ENCODE measurements around the gene GNL3. TPM values are rescaled to one million over a fixed set of nuclear protein-coding genes. Genes with fewer than 3 reads are reported as not detected.
A peak's percentile ranks its signal among the peaks of the same experiment; 100 is the strongest.

GNL3 gene
- total and polyA plus RNA-seq, 7 donors: 47.3 to 145 (median 80.6) TPM

DNA sequence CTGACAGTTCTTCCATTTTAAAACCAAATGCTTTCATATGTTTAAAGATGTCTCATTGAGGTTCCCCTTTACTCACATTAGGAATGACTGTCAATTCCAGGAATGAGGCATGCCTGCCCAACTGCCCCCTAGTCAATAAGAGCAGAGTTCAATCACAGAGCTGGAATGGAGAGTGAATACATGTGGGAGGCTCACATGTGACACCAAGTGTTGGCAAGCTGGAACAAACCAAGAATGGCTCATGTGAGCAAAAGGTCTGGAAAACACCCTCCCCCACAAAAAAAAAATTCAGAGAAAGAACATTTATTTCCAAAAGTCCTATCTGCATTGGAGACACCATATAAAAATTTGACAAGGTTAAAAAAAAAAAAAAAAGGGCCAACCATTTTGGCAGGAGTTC, 3.8 kb upstream of the GNL3 start:
- intact Hi-C loops (cut with DNase I): no loop called here
- peaks cover 10 to 49% of the 10 kb centered on the region in 2 donors for H3K36me3 ChIP-seq (ENCODE audit: insufficient read depth in 1 of 2, low read depth in 1 of 2)
- ATAC-seq (no peak), DNase-seq (no peak)
- H3K4me1 ChIP-seq: peaks cover 40% of the 10 kb centered on the region
- no peak overlapping the region for H3K4me3 ChIP-seq
- peak overlapping the region; percentile 60 for H3K27ac ChIP-seq
- no peaks in the 10 kb centered on the region for H3K27me3 ChIP-seq (ENCODE audit: insufficient read depth in 3 of 3, low read length in 2 of 3)
- TF ChIP-seq, protein P1, sequence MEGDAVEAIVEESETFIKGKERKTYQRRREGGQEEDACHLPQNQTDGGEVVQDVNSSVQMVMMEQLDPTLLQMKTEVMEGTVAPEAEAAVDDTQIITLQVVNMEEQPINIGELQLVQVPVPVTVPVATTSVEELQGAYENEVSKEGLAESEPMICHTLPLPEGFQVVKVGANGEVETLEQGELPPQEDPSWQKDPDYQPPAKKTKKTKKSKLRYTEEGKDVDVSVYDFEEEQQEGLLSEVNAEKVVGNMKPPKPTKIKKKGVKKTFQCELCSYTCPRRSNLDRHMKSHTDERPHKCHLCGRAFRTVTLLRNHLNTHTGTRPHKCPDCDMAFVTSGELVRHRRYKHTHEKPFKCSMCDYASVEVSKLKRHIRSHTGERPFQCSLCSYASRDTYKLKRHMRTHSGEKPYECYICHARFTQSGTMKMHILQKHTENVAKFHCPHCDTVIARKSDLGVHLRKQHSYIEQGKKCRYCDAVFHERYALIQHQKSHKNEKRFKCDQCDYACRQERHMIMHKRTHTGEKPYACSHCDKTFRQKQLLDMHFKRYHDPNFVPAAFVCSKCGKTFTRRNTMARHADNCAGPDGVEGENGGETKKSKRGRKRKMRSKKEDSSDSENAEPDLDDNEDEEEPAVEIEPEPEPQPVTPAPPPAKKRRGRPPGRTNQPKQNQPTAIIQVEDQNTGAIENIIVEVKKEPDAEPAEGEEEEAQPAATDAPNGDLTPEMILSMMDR (IDR thresholded peaks at IDR 0.05): no peak
- no peaks in the 10 kb centered on the region for H3K9me3 ChIP-seq

DNA sequence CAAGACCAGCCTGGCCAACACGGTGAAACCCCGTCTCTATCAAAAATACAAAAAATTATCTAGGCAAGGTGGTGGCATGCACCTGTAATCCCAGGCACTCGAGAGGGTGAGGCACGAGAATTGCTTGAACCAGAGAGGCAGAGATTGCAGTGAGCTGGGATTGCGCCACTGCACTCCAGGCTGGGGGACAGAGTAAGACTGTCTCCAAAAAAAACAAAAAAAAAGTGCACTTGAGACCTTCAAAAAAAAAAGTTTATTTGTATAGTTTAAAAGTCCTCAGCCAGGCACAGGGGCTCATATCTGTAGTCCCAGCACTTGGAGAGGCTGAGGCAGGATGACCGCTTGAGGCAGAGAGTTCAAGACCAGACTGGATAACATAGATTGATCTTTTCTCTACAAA, 2.2 kb upstream of the GNL3 start:
- WGBS, 3 donors: 76 to 85% (median 82%) methylated on average over 6 of the region's 6 CpGs
- TF ChIP-seq, protein P1 (IDR thresholded peaks at IDR 0.05): no peak
- no peak for ATAC-seq
- intact Hi-C loops (cut with DNase I): loop anchor here in 1 of 2 donors (2.0 kb wide), 1 partner anchor 21 kb away; the partner anchor contains the start of gene GLT8D1
- H3K4me1 ChIP-seq: peaks cover 47% of the 10 kb centered on the region
- no peaks in the 10 kb centered on the region for H3K9me3 ChIP-seq
- peaks cover 21 to 49% of the 10 kb centered on the region in 2 donors for H3K36me3 ChIP-seq (ENCODE audit: insufficient read depth in 1 of 2, low read depth in 1 of 2)
- no peak overlapping the region for H3K4me3 ChIP-seq
- H3K27me3 ChIP-seq (ENCODE audit: insufficient read depth in 3 of 3, low read length in 2 of 3): no peaks in the 10 kb centered on the region
- H3K27ac ChIP-seq: peak overlapping the region; percentile 93
- DNase-seq: no peak

DNA sequence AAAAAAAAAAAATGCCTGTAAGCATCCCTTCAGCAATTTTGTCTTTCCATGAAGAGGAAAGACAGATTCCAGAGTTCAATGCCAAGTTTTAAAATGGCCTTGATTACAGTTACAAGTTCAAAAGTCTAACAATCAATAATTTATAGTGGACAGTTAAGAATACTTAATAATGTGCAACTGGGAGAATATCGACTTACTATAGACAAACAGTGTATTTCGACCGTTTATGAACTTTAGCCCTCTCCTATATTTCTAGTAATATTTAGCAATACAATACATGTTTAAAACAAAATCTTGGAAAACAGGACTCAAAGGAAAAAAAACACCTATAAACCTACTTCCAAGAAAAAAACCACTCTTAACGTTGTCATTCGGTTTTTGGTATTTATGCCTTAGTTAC, 1.6 kb upstream of the GNL3 start:
- Histone ChIP-seq H3K27me3 (ENCODE audit: insufficient read depth in 3 of 3, low read length in 2 of 3) (no peaks in the 10 kb centered on the region), H3K4me1 (peaks cover 41% of the 10 kb centered on the region), H3K9me3 (no peaks in the 10 kb centered on the region), H3K4me3 (peak overlapping the region; percentile 91), H3K27ac (peak overlapping the region; percentile 93), H3K36me3 (ENCODE audit: insufficient read depth in 1 of 2, low read depth in 1 of 2) (peaks cover 25 to 49% of the 10 kb centered on the region in 2 donors)
- WGBS, 3 donors: 38 to 49% (median 41%) methylated on average over 5 of the region's 5 CpGs
- DNase-seq (no peak), ATAC-seq (no peak)
- TF ChIP-seq, protein P1 (IDR thresholded peaks at IDR 0.05): no peak
- intact Hi-C loops (cut with DNase I): loop anchor here in 1 of 2 donors (2.0 kb wide), 1 partner anchor 21 kb away; the partner anchor contains the start of gene GLT8D1

DNA sequence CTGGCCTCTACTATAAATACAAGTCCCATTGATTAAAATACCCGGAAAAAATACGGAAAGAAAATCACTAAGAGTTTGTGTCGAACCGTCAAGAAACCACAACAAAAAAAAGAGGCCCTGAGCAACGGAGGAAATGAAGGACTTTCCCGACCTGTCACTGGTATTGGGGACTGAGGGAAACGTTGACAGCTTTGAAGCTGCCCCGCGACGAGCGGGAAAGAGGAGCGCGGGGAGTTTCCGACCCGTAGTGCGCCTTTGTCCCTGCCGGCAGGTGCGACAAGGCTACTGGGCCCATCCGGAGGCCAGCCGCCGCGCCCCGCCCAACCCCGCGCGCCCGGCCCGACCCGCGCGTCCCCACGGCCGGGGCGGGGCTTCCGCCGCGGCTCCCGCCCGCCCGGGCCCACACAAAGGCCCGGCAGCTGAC, 535 bp upstream of the GNL3 start:
- Histone ChIP-seq H3K27me3 (ENCODE audit: insufficient read depth in 3 of 3, low read length in 2 of 3) (no peaks in the 10 kb centered on the region), H3K4me3 (peak overlapping the region; percentile 91), H3K27ac (peak overlapping the region; percentile 93), H3K4me1 (peaks cover 39% of the 10 kb centered on the region), H3K36me3 (ENCODE audit: insufficient read depth in 1 of 2, low read depth in 1 of 2) (peaks cover 33 to 49% of the 10 kb centered on the region in 2 donors), H3K9me3 (no peaks in the 10 kb centered on the region)
- DNase-seq (peak; percentile 88 to 90), ATAC-seq (peak; percentile 91 to 92 (median 91))
- TF ChIP-seq, protein P1 (IDR thresholded peaks at IDR 0.05): no peak
- intact Hi-C loops (cut with DNase I): loop anchor here in 1 of 2 donors (2.0 to 5.0 kb wide), 3 partner anchors 20 to 228 kb away; partner anchors contain the start of genes GLT8D1 and NISCH
- 0% methylated on average over 16 to 41 of the region's 41 CpGs for WGBS, 3 donors

DNA sequence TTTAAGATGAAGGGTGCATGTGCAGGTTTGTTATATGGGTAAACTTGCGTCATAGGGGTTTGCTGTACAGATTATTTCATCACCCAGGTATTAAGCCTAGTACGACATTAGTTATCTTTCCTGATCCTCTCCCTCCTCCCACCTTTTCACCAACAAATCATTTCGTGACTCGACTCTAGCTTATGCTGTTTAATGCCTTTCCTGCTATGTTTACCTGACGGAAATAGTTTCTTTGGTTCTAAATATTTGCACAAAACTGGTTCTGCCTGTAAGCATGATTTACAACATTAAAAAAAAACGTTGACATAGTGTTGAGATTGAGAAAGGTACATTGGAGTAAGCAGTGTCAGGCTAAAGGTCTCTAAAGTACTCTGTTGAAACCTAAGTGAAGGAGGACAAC, 2.4 kb downstream of the GNL3 start:
- ATAC-seq (no peak), DNase-seq (no peak)
- Histone ChIP-seq H3K9me3 (no peaks in the 10 kb centered on the region), H3K4me1 (peaks cover 29% of the 10 kb centered on the region), H3K27me3 (ENCODE audit: insufficient read depth in 3 of 3, low read length in 2 of 3) (no peaks in the 10 kb centered on the region), H3K27ac (no peak overlapping the region), H3K4me3 (no peak overlapping the region), H3K36me3 (ENCODE audit: insufficient read depth in 1 of 2, low read depth in 1 of 2) (peaks cover 37 to 66% of the 10 kb centered on the region in 2 donors)
- WGBS, 3 donors: 79 to 84% (median 81%) methylated on average over 6 of the region's 6 CpGs
- TF ChIP-seq, protein P1 (IDR thresholded peaks at IDR 0.05): no peak
- intact Hi-C loops (cut with DNase I): loop anchor here in 1 of 2 donors (5.0 kb wide), 2 partner anchors 216 to 231 kb away; partner anchors contain the start of gene NISCH
